Hepatocyte (in vitro differentiated cells): Measurements from ENCODE around the gene RGS19. TPM values are rescaled to one million over a fixed set of nuclear protein-coding genes. Genes with fewer than 3 reads are reported as not detected.

Experiments used
- DNase-seq: peaks from one replicate; pipeline ENCODE4 v3.0.0-alpha.2; 2016; ENCODE audit warnings: low spot score
- H2AFZ ChIP-seq: fragments of 200-600 bp; sonication (generic); 2 replicates; pipeline ENCODE4 v1.6.0; 2016; ENCODE audit warnings: antibody characterized with exemption, mild to moderate bottlenecking
- H3K27ac ChIP-seq: fragments of 200-600 bp; sonication (generic); 2 replicates; pipeline ENCODE4 v1.5.1; 2016; ENCODE audit warnings: mild to moderate bottlenecking
- H3K27me3 ChIP-seq: fragments of 200-600 bp; sonication (generic); 2 replicates; pipeline ENCODE4 v1.6.1; 2016
- H3K36me3 ChIP-seq: fragments of 200-600 bp; sonication (generic); replicated peaks from 2 replicates; pipeline ENCODE4 v1.5.1; 2016; ENCODE audit warnings: low read depth; ENCODE audit not compliant: insufficient read depth
- H3K4me1 ChIP-seq: fragments of 200-600 bp; sonication (generic); 2 replicates; pipeline ENCODE4 v1.5.1; 2016; ENCODE audit warnings: mild to moderate bottlenecking, moderate library complexity; ENCODE audit not compliant: insufficient read depth
- H3K4me2 ChIP-seq: fragments of 200-600 bp; sonication (generic); 2 replicates; pipeline ENCODE4 v1.6.0; 2016
- H3K4me3 ChIP-seq: fragments of 200-600 bp; sonication (generic); 2 replicates; pipeline ENCODE4 v1.5.1; 2016; ENCODE audit warnings: mild to moderate bottlenecking
- H3K79me2 ChIP-seq: fragments of 200-600 bp; sonication (generic); 2 replicates; pipeline ENCODE4 v1.6.0; 2017; ENCODE audit warnings: mild to moderate bottlenecking
- H3K9me2 ChIP-seq: fragments of 200-600 bp; sonication (generic); replicated peaks from 2 replicates; pipeline ENCODE4 v1.6.0; 2017; ENCODE audit warnings: mild to moderate bottlenecking; ENCODE audit not compliant: insufficient read depth
- H3K9me3 ChIP-seq: fragments of 200-600 bp; sonication (generic); 2 replicates; pipeline ENCODE4 v1.5.1; 2016; ENCODE audit warnings: low read depth, mild to moderate bottlenecking
- H4K20me1 ChIP-seq: fragments of 200-600 bp; sonication (generic); 2 replicates; pipeline ENCODE4 v1.6.0; 2016; ENCODE audit warnings: mild to moderate bottlenecking; ENCODE audit not compliant: insufficient read depth, poor library complexity, severe bottlenecking
- EZH2 ChIP-seq: fragments of 200-600 bp; sonication (generic); IDR thresholded peaks from 2 replicates; pipeline ENCODE4 v1.6.1; 2016; ENCODE audit warnings: antibody characterized with exemption, mild to moderate bottlenecking, borderline replicate concordance
- EZH2phosphoT487 ChIP-seq: fragments of 200-600 bp; sonication (generic); IDR thresholded peaks from one replicate; pipeline ENCODE4 v1.6.1; 2018; ENCODE audit warnings: antibody characterized with exemption, mild to moderate bottlenecking, low read depth, moderate library complexity; ENCODE audit not compliant: unreplicated experiment, severe bottlenecking
- WGBS: methylation state at CpG from one replicate; pipeline ENCODE4 v1.1.6; 2016; ENCODE audit warnings: low lambda C conversion rate; ENCODE audit errors: missing lambda C conversion rate; 5-methylcytosine and 5-hydroxymethylcytosine counted together
- polyA plus RNA-seq: library from polyadenylated mRNA; unstranded; fragments of >200 nt; fragmentation: Nextera tagmentation; extraction: Ambion mirVana; gene quantifications from 2 replicates; pipeline ENCODE4 v1.2.1, GENCODE V29; 2016
- total RNA-seq: library from RNA; depleted of rRNA; stranded (reverse); fragments of >200 nt; gene quantifications from 2 replicates; pipeline ENCODE4 v1.2.3, GENCODE V29; 2014
- TF ChIP-seq, protein P1 (sequence below): fragments of 200-600 bp; sonication (generic); IDR thresholded peaks from 2 replicates; pipeline ENCODE4 v1.5.1; 2016; ENCODE audit warnings: antibody characterized with exemption, mild to moderate bottlenecking; ENCODE audit not compliant: poor library complexity

RGS19 gene
- total and polyA plus RNA-seq, 2 experiments from 2014 or later, result 8.8 to 10.9 TPM

DNA sequence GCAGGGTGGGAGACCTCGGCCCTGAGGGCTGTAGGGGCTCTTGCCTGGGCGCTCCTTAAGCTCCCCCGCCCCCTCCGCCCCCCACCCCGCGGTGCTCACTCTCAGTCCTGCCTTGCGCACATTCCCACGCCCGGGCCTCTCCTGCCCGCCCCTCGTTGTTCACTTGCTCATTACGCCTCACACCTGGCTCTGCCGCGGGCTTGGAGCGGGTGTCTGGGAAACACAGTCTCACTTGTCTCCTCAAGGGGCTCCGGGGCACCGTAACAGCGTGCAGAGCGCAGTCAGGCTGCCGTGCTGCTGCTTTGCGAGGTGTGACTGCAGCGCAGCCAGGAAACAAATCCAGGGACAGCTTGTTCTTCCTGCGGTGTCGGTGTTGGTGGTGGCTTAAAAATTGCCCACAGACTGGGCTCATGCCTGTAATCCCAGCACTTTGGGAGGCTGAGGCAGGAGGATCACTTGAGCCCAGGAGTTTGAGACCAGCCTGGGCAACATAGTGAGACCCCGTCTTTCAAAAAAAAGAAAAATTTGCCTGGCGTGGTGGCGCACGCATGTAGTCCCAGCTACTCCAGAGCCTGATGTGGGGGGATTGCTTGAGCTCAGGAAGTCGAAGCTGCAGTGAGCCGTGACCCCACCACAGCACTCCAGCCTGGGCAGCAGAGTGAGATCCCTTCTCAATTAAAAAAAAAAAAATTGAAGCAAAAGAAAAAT is 23.5 kb upstream of the RGS19 start:
- Histone ChIP-seq H2AFZ (no peak overlapping the region), H3K4me1 (peaks cover 8% of the 10 kb centered on the region), H3K79me2 (no peaks in the 10 kb centered on the region), H3K9me3 (no peaks in the 10 kb centered on the region), H3K36me3 (no peaks in the 10 kb centered on the region), H3K4me3 (no peak overlapping the region), H3K27me3 (peaks cover 35% of the 10 kb centered on the region), H4K20me1 (no peaks in the 10 kb centered on the region), H3K9me2 (no peaks in the 10 kb centered on the region), H3K27ac (no peak overlapping the region), H3K4me2 (peak overlapping the region; percentile 91)
- DNase-seq, result peak; percentile 37
- TF ChIP-seq, protein P1, sequence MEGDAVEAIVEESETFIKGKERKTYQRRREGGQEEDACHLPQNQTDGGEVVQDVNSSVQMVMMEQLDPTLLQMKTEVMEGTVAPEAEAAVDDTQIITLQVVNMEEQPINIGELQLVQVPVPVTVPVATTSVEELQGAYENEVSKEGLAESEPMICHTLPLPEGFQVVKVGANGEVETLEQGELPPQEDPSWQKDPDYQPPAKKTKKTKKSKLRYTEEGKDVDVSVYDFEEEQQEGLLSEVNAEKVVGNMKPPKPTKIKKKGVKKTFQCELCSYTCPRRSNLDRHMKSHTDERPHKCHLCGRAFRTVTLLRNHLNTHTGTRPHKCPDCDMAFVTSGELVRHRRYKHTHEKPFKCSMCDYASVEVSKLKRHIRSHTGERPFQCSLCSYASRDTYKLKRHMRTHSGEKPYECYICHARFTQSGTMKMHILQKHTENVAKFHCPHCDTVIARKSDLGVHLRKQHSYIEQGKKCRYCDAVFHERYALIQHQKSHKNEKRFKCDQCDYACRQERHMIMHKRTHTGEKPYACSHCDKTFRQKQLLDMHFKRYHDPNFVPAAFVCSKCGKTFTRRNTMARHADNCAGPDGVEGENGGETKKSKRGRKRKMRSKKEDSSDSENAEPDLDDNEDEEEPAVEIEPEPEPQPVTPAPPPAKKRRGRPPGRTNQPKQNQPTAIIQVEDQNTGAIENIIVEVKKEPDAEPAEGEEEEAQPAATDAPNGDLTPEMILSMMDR, result no peak
- TF ChIP-seq EZH2phosphoT487, result no peak
- WGBS, result 23% methylated on average over 28 of the region's 30 CpGs

DNA sequence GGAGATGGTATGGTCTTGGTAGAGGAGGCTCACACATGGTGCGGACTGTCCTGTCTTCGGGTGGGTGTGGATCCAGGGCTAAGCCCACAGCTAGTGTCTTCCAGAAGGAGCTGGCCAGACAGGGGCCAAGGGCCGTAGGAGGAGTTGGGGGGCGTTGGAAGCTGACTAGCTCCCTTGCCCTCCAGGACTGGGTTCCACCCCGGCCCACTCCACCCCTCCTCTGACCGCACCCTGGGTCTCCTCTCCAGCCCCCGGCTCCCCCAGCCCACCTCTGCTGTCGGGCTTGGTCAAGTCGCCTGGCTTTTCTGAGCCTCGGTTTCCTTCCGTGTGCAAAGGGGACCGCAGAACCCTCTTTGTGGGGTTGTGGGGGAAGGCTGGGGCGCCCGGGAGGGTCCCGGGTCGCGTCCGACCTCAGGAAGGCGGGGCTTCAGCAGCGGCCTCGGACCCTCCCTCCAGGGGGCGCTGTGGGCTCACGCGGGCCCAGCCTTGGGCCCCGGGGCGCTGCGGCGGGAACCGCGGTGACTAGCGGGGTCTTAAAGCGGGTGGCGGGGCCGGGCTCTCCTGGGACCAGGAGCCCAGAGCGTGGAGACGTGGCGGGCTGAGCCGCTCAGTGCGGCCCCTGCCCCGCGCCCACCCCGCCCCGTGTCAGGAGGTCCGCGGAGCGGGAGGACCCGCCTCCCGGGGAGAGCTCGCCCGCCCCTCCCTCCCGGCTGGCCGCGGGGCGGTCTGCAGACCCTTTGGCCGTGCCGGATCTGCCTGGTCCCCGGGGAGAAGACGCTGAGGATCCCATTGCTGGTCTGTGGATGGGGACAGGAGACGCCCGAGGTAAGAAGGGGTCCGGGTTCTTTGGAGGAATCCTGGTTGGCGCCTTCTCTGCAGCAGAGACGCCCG is 22.7 kb upstream of the RGS19 start:
- Histone ChIP-seq H3K27me3 (peaks cover 35% of the 10 kb centered on the region), H3K9me3 (no peaks in the 10 kb centered on the region), H3K4me2 (peak overlapping the region; percentile 91), H3K27ac (no peak overlapping the region), H2AFZ (peak overlapping the region; percentile 40), H4K20me1 (no peaks in the 10 kb centered on the region), H3K4me3 (peak overlapping the region; percentile 29), H3K9me2 (no peaks in the 10 kb centered on the region), H3K79me2 (no peaks in the 10 kb centered on the region), H3K36me3 (no peaks in the 10 kb centered on the region), H3K4me1 (peaks cover 8% of the 10 kb centered on the region)
- peak; percentile 74 for DNase-seq
- TF ChIP-seq EZH2phosphoT487 (no peak), EZH2 (no peak)
- TF ChIP-seq, protein P1, result peak; percentile 77
- 17% methylated on average over 39 of the region's 64 CpGs for WGBS

DNA sequence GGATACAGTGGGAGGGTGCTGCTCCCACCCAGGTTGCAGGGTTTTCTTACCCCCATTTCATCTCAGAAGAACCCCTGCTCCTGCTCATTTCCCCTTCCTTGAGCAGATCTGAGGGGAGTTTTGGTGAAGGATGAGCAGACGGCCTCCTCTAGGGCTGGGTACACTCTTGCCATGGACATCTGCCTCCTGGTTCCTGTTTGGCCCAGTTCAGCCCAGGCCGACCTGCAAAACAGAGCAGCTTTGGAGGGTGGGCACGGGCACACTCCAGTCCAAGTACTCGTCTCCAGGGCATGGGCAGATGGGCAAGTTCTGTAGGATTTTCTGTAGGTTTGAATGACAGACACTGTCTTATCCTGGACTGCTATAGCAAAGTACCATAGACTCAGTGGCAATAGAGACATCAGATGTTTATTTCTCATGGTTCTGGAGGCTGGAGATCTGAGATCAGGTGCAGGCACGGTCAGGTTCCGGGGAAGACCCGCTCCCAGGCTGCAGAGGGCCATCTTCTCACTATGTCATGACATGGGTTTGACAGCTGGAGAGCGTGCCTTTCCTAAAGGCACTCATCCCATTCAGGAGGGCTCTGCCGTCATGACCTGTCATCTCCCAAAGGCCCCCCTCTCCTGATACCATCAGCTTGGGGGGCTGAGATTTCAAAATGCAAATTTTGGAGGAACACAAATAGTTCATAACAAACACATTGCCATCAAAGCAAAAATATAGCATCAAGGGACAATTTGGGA is 21.8 kb upstream of the RGS19 start:
- no peak overlapping the region for H3K27ac ChIP-seq
- TF ChIP-seq EZH2phosphoT487, result no peak
- TF ChIP-seq, protein P1, result no peak
- TF ChIP-seq EZH2, result no peak
- no peak overlapping the region for H2AFZ ChIP-seq
- DNase-seq, result no peak
- WGBS, result 86% methylated on average over 9 of the region's 9 CpGs
- peaks cover 35% of the 10 kb centered on the region for H3K27me3 ChIP-seq
- H3K36me3 ChIP-seq, result no peaks in the 10 kb centered on the region
- H4K20me1 ChIP-seq, result no peaks in the 10 kb centered on the region
- H3K4me1 ChIP-seq, result peaks cover 8% of the 10 kb centered on the region
- H3K79me2 ChIP-seq, result no peaks in the 10 kb centered on the region
- no peak overlapping the region for H3K4me2 ChIP-seq
- no peak overlapping the region for H3K4me3 ChIP-seq
- no peaks in the 10 kb centered on the region for H3K9me2 ChIP-seq
- no peaks in the 10 kb centered on the region for H3K9me3 ChIP-seq
